CD4-positive, alpha-beta T cell (primary cell): ENCODE results near the gene ABL1. TPM values are rescaled to one million over a fixed set of nuclear protein-coding genes. Genes with fewer than 3 reads are reported as not detected.

Experiments
- ATAC-seq: fragments of 200-7000 bp; cut with Tn5 transposase; one replicate; pipeline ENCODE4 v1.10.0; 2022; ENCODE audit warnings: mild to moderate bottlenecking; ENCODE audit not compliant: poor library complexity
- CTCF ChIA-PET: fragments of 350-600 bp; sonication (Branson Sonifier 250); formaldehyde crosslinking; loops from one replicate; lab custom pipeline; 2021; ENCODE audit warnings: antibody characterized with exemption, inconsistent platforms; lab: Charles Lee
- POLR2A ChIA-PET: fragments of 350-600 bp; sonication (Branson Sonifier 250); formaldehyde crosslinking; loops from one replicate; lab custom pipeline; 2021; ENCODE audit warnings: antibody characterized with exemption, inconsistent platforms; lab: Charles Lee
- DNase-seq, 14 experiments: peaks; one replicate each; pipeline ENCODE4 v3.0.0-alpha.2; 2013 to 2020; ENCODE audit warnings: mixed read lengths in 2 of 14
- H3K27ac ChIP-seq, 2 donors: one replicate each; pipeline versions ENCODE4 v1.5.1 to v1.7.0; 2013; ENCODE audit warnings: low read length in 2 of 2, low read depth in 1 of 2, mild to moderate bottlenecking in 1 of 2
- H3K27me3 ChIP-seq, 2 experiments: 1 replicate in 1 of 2; 2 replicates in 1 of 2; pipeline versions ENCODE4 v1.6.1 to v1.7.0; 2013; ENCODE audit warnings: low read length in 2 of 2, control low read depth in 1 of 2, mild to moderate bottlenecking in 1 of 2, moderate library complexity in 1 of 2; ENCODE audit not compliant: insufficient read depth in 2 of 2, control insufficient read depth in 1 of 2
- H3K36me3 ChIP-seq: one replicate; pipeline ENCODE4 v1.6.1; 2013; ENCODE audit warnings: low read length, control low read depth; ENCODE audit not compliant: insufficient read depth
- H3K4me1 ChIP-seq: one replicate; pipeline ENCODE4 v1.6.1; 2013; ENCODE audit warnings: low read length, control low read depth; ENCODE audit not compliant: insufficient read depth
- H3K4me3 ChIP-seq: one replicate; pipeline ENCODE4 v1.5.1; 2013; ENCODE audit warnings: mild to moderate bottlenecking, low read length, moderate library complexity
- H3K9me3 ChIP-seq, 2 experiments: 1 replicate in 1 of 2; 2 replicates in 1 of 2; pipeline versions ENCODE4 v1.6.1 to v1.7.0; 2013; ENCODE audit warnings: low read length in 2 of 2, mild to moderate bottlenecking in 2 of 2, control low read depth in 1 of 2, moderate library complexity in 1 of 2; ENCODE audit not compliant: control insufficient read depth in 1 of 2, insufficient read depth in 1 of 2
- H3K27ac Mint-ChIP-seq: one replicate; pipeline ENCODE4 v1.8.0; 2020; ENCODE audit warnings: mixed read lengths
- H3K27me3 Mint-ChIP-seq: one replicate; pipeline ENCODE4 v1.8.0; 2021; ENCODE audit warnings: mixed read lengths
- H3K36me3 Mint-ChIP-seq: one replicate; pipeline ENCODE4 v1.8.0; 2021; ENCODE audit warnings: low read depth, mixed read lengths
- H3K4me1 Mint-ChIP-seq: one replicate; pipeline ENCODE4 v1.8.0; 2021; ENCODE audit warnings: low read depth, mixed read lengths
- H3K4me3 Mint-ChIP-seq: one replicate; pipeline ENCODE4 v1.8.0; 2020; ENCODE audit warnings: mild to moderate bottlenecking, mixed read lengths
- H3K9me3 Mint-ChIP-seq: one replicate; pipeline ENCODE4 v1.8.0; 2020; ENCODE audit warnings: mixed read lengths
- intact Hi-C, 2 experiments: fragments of 100-400 bp; cut with DNase I in 1 of 2; cut with micrococcal nuclease in 1 of 2; formaldehyde crosslinking; loops; one replicate each; pipeline versions ENCODE4 v1.15.1 to v1.9.0; 2023 to 2025; cut with DNase I, micrococcal nuclease
- total RNA-seq, 174 experiments: library from RNA in 2 of 174; stranded (reverse) in 2 of 174; gene quantifications; one replicate each; pipeline ENCODE4 v1.2.3 and lab custom pipeline; 2021 to 2026
- TF ChIP-seq, protein P1 (sequence below): fragments of 200-600 bp; IDR thresholded peaks from one replicate; pipeline ENCODE4 v1.8.0; 2022; ENCODE audit warnings: antibody characterized with exemption, mild to moderate bottlenecking

The ABL1 gene
- total RNA-seq, 2 experiments from 2014 or later: 29.8 to 33.7 TPM

DNA sequence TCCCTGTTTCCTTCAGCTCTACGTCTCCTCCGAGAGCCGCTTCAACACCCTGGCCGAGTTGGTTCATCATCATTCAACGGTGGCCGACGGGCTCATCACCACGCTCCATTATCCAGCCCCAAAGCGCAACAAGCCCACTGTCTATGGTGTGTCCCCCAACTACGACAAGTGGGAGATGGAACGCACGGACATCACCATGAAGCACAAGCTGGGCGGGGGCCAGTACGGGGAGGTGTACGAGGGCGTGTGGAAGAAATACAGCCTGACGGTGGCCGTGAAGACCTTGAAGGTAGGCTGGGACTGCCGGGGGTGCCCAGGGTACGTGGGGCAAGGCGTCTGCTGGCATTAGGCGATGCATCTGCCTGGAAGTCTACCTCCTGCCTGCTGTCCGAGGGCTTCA lies 27.7 kb downstream of the ABL1 start:
- H3K36me3 Mint-ChIP-seq: peaks cover 28% of the 10 kb centered on the region
- ChIA-PET POLR2A (no interaction called here), CTCF (interaction anchor here (0.9 kb wide), 1 partner anchor 92 kb away, joined by 3 read pairs; no protein-coding TSS in a partner anchor)
- Histone ChIP-seq H3K27ac (no peak overlapping the region), H3K9me3 (no peaks in the 10 kb centered on the region), H3K36me3 (peaks cover 11% of the 10 kb centered on the region), H3K4me3 (no peak overlapping the region), H3K27me3 (no peaks in the 10 kb centered on the region), H3K4me1 (no peaks in the 10 kb centered on the region)
- peaks cover 5% of the 10 kb centered on the region for H3K4me1 Mint-ChIP-seq
- H3K4me3 Mint-ChIP-seq: no peak overlapping the region
- no peaks in the 10 kb centered on the region for H3K9me3 Mint-ChIP-seq
- no peak overlapping the region for H3K27ac Mint-ChIP-seq
- intact Hi-C loops: loop anchor here (1.0 to 2.0 kb wide), 3 partner anchors 155 to 402 kb away; no protein-coding TSS in a partner anchor
- TF ChIP-seq, protein P1, sequence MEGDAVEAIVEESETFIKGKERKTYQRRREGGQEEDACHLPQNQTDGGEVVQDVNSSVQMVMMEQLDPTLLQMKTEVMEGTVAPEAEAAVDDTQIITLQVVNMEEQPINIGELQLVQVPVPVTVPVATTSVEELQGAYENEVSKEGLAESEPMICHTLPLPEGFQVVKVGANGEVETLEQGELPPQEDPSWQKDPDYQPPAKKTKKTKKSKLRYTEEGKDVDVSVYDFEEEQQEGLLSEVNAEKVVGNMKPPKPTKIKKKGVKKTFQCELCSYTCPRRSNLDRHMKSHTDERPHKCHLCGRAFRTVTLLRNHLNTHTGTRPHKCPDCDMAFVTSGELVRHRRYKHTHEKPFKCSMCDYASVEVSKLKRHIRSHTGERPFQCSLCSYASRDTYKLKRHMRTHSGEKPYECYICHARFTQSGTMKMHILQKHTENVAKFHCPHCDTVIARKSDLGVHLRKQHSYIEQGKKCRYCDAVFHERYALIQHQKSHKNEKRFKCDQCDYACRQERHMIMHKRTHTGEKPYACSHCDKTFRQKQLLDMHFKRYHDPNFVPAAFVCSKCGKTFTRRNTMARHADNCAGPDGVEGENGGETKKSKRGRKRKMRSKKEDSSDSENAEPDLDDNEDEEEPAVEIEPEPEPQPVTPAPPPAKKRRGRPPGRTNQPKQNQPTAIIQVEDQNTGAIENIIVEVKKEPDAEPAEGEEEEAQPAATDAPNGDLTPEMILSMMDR: no peak
- ATAC-seq (no peak), DNase-seq (no peak)
- no peaks in the 10 kb centered on the region for H3K27me3 Mint-ChIP-seq

DNA sequence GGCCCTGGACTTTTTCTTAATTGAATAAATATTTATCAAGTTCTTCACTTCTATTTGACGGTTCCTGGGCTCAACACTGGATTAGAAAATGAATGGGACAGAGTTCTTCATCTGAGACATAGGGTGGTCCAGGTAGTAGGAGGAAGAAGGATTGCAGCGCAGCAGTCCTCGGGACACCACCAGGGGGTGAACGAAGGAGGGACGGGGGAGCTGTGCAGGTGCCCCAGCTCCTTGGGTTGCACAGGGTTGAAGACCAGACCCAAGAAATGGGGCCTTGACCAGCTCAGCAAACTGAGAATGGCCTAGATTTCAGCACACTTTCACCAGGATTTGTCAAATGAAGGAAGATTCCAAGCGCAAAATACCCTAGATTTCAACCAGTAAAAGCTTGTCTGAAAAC lies 29.5 kb downstream of the ABL1 start:
- CTCF ChIA-PET: interaction anchor here (1.0 kb wide), 1 partner anchor 182 kb away, joined by 3 read pairs; no protein-coding TSS in a partner anchor
- POLR2A ChIA-PET: no interaction called here
- no peak overlapping the region for H3K27ac ChIP-seq
- ATAC-seq (no peak), DNase-seq (no peak)
- Mint-ChIP-seq H3K4me3 (no peak overlapping the region), H3K27ac (no peak overlapping the region), H3K9me3 (no peaks in the 10 kb centered on the region), H3K27me3 (no peaks in the 10 kb centered on the region), H3K36me3 (peaks cover 28% of the 10 kb centered on the region), H3K4me1 (peaks cover 5% of the 10 kb centered on the region)
- H3K4me3 ChIP-seq: no peak overlapping the region
- H3K9me3 ChIP-seq: no peaks in the 10 kb centered on the region
- TF ChIP-seq, protein P1: no peak
- peaks cover 3% of the 10 kb centered on the region for H3K36me3 ChIP-seq
- H3K27me3 ChIP-seq: no peaks in the 10 kb centered on the region
- intact Hi-C loops: loop anchor here in 1 of 2 experiments (2.0 kb wide), 1 partner anchor 94 kb away; no protein-coding TSS in a partner anchor
- no peaks in the 10 kb centered on the region for H3K4me1 ChIP-seq

DNA sequence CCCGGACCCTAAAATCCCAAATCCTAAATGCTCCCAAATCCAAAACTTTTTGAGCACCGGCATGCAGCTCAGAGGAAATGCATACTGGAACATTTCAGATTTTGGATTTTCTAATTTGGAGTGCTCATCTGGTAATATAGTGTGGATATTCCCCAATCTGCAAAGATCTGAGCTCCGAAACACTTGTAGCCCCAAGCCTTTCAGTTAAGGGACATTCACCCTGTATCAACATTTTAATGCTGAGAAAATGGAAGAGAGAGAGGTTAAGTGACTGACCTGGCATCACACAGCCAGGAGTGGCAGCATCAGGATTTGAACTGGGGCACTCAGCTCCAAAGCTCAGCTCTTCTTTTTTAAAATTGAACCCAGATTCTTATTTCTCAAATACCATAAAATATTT lies 30.9 kb downstream of the ABL1 start:
- Mint-ChIP-seq H3K36me3 (peaks cover 33% of the 10 kb centered on the region), H3K27ac (no peak overlapping the region), H3K4me3 (no peak overlapping the region), H3K4me1 (peaks cover 5% of the 10 kb centered on the region), H3K9me3 (no peaks in the 10 kb centered on the region), H3K27me3 (no peaks in the 10 kb centered on the region)
- Histone ChIP-seq H3K27me3 (no peaks in the 10 kb centered on the region), H3K36me3 (peaks cover 4% of the 10 kb centered on the region), H3K4me1 (no peaks in the 10 kb centered on the region), H3K27ac (no peak overlapping the region), H3K4me3 (no peak overlapping the region), H3K9me3 (no peaks in the 10 kb centered on the region)
- intact Hi-C loops: loop anchor here (1.0 to 2.0 kb wide), 2 partner anchors 95 to 180 kb away; no protein-coding TSS in a partner anchor
- no peak for ATAC-seq
- TF ChIP-seq, protein P1: no peak
- POLR2A ChIA-PET: no interaction called here
- DNase-seq: no peak
- CTCF ChIA-PET: interaction anchor here (0.5 to 1.9 kb wide), 3 partner anchors 158 to 181 kb away, joined by 4 to 13 read pairs (median 4); no protein-coding TSS in a partner anchor
